WTC11 (cell line): Measurements from ENCODE around the gene SMAP1. TPM values are rescaled to one million over a fixed set of nuclear protein-coding genes. Genes with fewer than 3 reads are reported as not detected.

Experiments used
- ATAC-seq: fragments of 200-7000 bp; cut with Tn5 transposase; 2 replicates; pipeline ENCODE4 v1.10.0; 2021; ENCODE audit warnings: mild to moderate bottlenecking, moderate library complexity
- CTCF ChIA-PET: fragments of 300-600 bp; sonication (Branson Sonifier 250); formaldehyde crosslinking; loops from one replicate; lab custom pipeline; 2021; ENCODE audit warnings: antibody characterized with exemption; lab: Charles Lee
- POLR2A ChIA-PET: fragments of 350-600 bp; sonication (Branson Sonifier 250); formaldehyde crosslinking; loops from one replicate; lab custom pipeline; 2021; ENCODE audit warnings: antibody characterized with exemption; lab: Charles Lee
- DNase-seq: peaks from one replicate; pipeline ENCODE4 v3.0.0; 2021; ENCODE audit warnings: low spot score
- H3K27ac Mint-ChIP-seq: 2 replicates; pipeline ENCODE4 v1.8.0; 2021; ENCODE audit warnings: mixed read lengths
- H3K27me3 Mint-ChIP-seq: 2 replicates; pipeline ENCODE4 v1.8.0; 2021; ENCODE audit warnings: low read depth, mild to moderate bottlenecking, moderate library complexity, mixed read lengths
- H3K36me3 Mint-ChIP-seq: 2 replicates; pipeline ENCODE4 v1.8.0; 2021; ENCODE audit warnings: mixed read lengths
- H3K4me1 Mint-ChIP-seq: 2 replicates; pipeline ENCODE4 v1.8.0; 2022; ENCODE audit warnings: mixed read lengths
- H3K4me3 Mint-ChIP-seq: 2 replicates; pipeline ENCODE4 v1.8.0; 2021; ENCODE audit warnings: mild to moderate bottlenecking, moderate library complexity, mixed read lengths
- H3K9me3 Mint-ChIP-seq: 2 replicates; pipeline ENCODE4 v1.8.0; 2021; ENCODE audit warnings: mixed read lengths
- ESRRA ChIP-seq: sonication (generic); formaldehyde crosslinking; IDR thresholded peaks from 2 replicates; pipeline ENCODE4 v1.8.1; 2022; ENCODE audit warnings: mild to moderate bottlenecking, missing genetic modification reagents, borderline replicate concordance
- ETV6 ChIP-seq: sonication (generic); formaldehyde crosslinking; IDR thresholded peaks from 2 replicates; pipeline ENCODE4 v1.8.1; 2022; ENCODE audit warnings: mild to moderate bottlenecking, missing genetic modification reagents
- FOXK1 ChIP-seq: sonication (generic); formaldehyde crosslinking; IDR thresholded peaks from 2 replicates; pipeline ENCODE4 v1.8.0; 2022; ENCODE audit warnings: mild to moderate bottlenecking, moderate library complexity, missing genetic modification reagents
- GABPB1 ChIP-seq: sonication (generic); formaldehyde crosslinking; IDR thresholded peaks from 2 replicates; pipeline ENCODE4 v1.8.1; 2023; ENCODE audit warnings: mild to moderate bottlenecking, missing genetic modification reagents
- GTF2I ChIP-seq: fragments of 250-450 bp; sonication (Bioruptor Pico); conservative IDR thresholded peaks from 2 replicates; pipeline ENCODE4 v1.4.0; 2021; ENCODE audit warnings: mild to moderate bottlenecking
- IRF2 ChIP-seq: sonication (generic); formaldehyde crosslinking; IDR thresholded peaks from 2 replicates; pipeline ENCODE4 v1.8.0; 2022; ENCODE audit warnings: low read depth, missing genetic modification reagents, borderline replicate concordance
- JUN ChIP-seq: sonication (generic); formaldehyde crosslinking; IDR thresholded peaks from 2 replicates; pipeline ENCODE4 v1.8.0; 2023; ENCODE audit warnings: mild to moderate bottlenecking, missing genetic modification reagents
- KAT7 ChIP-seq: sonication (generic); formaldehyde crosslinking; IDR thresholded peaks from 2 replicates; pipeline ENCODE4 v1.8.1; 2023; ENCODE audit warnings: missing genetic modification reagents, mild to moderate bottlenecking, borderline replicate concordance
- NFATC4 ChIP-seq: fragments of 250-450 bp; sonication (Bioruptor Pico); IDR thresholded peaks from 2 replicates; pipeline ENCODE4 v1.9.0; 2021; ENCODE audit warnings: mild to moderate bottlenecking
- NFYB ChIP-seq: sonication (generic); formaldehyde crosslinking; conservative IDR thresholded peaks from 2 replicates; pipeline ENCODE4 v1.8.0; 2022; ENCODE audit warnings: low read depth, missing genetic modification reagents
- NR3C1 ChIP-seq: sonication (generic); formaldehyde crosslinking; conservative IDR thresholded peaks from 2 replicates; pipeline ENCODE4 v1.8.1; 2023; ENCODE audit warnings: low read depth, mild to moderate bottlenecking, missing genetic modification reagents
- SMAD4 ChIP-seq: sonication (generic); formaldehyde crosslinking; IDR thresholded peaks from 2 replicates; pipeline ENCODE4 v1.8.0; 2022; ENCODE audit warnings: mild to moderate bottlenecking, missing genetic modification reagents
- SOX15 ChIP-seq: fragments of 250-450 bp; sonication (Bioruptor Pico); IDR thresholded peaks from 2 replicates; pipeline ENCODE4 v1.9.0; 2021; ENCODE audit warnings: mild to moderate bottlenecking
- TCF7 ChIP-seq: sonication (generic); formaldehyde crosslinking; IDR thresholded peaks from 2 replicates; pipeline ENCODE4 v1.8.0; 2022; ENCODE audit warnings: mild to moderate bottlenecking, low read depth, missing genetic modification reagents, moderate library complexity
- TP53 ChIP-seq: sonication (generic); formaldehyde crosslinking; IDR thresholded peaks from 2 replicates; pipeline ENCODE4 v1.8.1; 2023; ENCODE audit warnings: mild to moderate bottlenecking, missing genetic modification reagents
- ZNF317 ChIP-seq: sonication (generic); formaldehyde crosslinking; IDR thresholded peaks from 2 replicates; pipeline ENCODE4 v1.8.1; 2023; ENCODE audit warnings: low read depth, mild to moderate bottlenecking, moderate library complexity, missing genetic modification reagents, borderline replicate concordance
- ZNF416 ChIP-seq: fragments of 250-450 bp; sonication (Bioruptor Pico); IDR thresholded peaks from 2 replicates; pipeline ENCODE4 v1.9.0; 2021; ENCODE audit warnings: mild to moderate bottlenecking, inconsistent platforms
- total RNA-seq: library from RNA; stranded (reverse); gene quantifications from 3 replicates; pipeline ENCODE4 v1.2.3, GENCODE V29; 2021
- TF ChIP-seq, protein P1 (sequence below): fragments of 250-450 bp; sonication (Bioruptor Pico); IDR thresholded peaks from 2 replicates; pipeline ENCODE4 v1.9.0; 2021; ENCODE audit warnings: moderate library complexity, mild to moderate bottlenecking, inconsistent platforms, borderline replicate concordance
- TF ChIP-seq, protein P2 (sequence below): fragments of 250-450 bp; sonication (Bioruptor Pico); IDR thresholded peaks from 2 replicates; pipeline ENCODE4 v1.8.0; 2021; ENCODE audit warnings: mild to moderate bottlenecking
- TF ChIP-seq, protein P3 (sequence below): sonication (generic); formaldehyde crosslinking; conservative IDR thresholded peaks from 2 replicates; pipeline ENCODE4 v1.8.1; 2023; ENCODE audit warnings: mild to moderate bottlenecking, low read depth, missing genetic modification reagents, moderate library complexity
- TF ChIP-seq, protein P4 (sequence below): sonication (generic); formaldehyde crosslinking; IDR thresholded peaks from 2 replicates; pipeline ENCODE4 v1.8.0; 2023; ENCODE audit warnings: mild to moderate bottlenecking, missing genetic modification reagents
- TF ChIP-seq, protein P5 (sequence below): sonication (generic); formaldehyde crosslinking; IDR thresholded peaks from 2 replicates; pipeline ENCODE4 v1.8.1; 2023; ENCODE audit warnings: mild to moderate bottlenecking, moderate library complexity, missing genetic modification reagents
- TF ChIP-seq, protein P6 (sequence below): fragments of 250-450 bp; sonication (Bioruptor Pico); IDR thresholded peaks from 2 replicates; pipeline ENCODE4 v1.9.0; 2021; ENCODE audit warnings: mild to moderate bottlenecking
- TF ChIP-seq, protein P7 (sequence below): sonication (generic); formaldehyde crosslinking; IDR thresholded peaks from 2 replicates; pipeline ENCODE4 v1.8.1; 2022; ENCODE audit warnings: missing genetic modification reagents, borderline replicate concordance
- TF ChIP-seq, protein P8 (sequence below): sonication (generic); formaldehyde crosslinking; IDR thresholded peaks from 2 replicates; pipeline ENCODE4 v1.8.1; 2023; ENCODE audit warnings: mild to moderate bottlenecking, missing genetic modification reagents, moderate library complexity
- TF ChIP-seq, protein P9 (sequence below): sonication (generic); formaldehyde crosslinking; IDR thresholded peaks from 2 replicates; pipeline ENCODE4 v1.8.0; 2022; ENCODE audit warnings: mild to moderate bottlenecking, missing genetic modification reagents

The SMAP1 gene
- total RNA-seq, 1 experiment from 2014 or later, result 29.0 TPM

DNA sequence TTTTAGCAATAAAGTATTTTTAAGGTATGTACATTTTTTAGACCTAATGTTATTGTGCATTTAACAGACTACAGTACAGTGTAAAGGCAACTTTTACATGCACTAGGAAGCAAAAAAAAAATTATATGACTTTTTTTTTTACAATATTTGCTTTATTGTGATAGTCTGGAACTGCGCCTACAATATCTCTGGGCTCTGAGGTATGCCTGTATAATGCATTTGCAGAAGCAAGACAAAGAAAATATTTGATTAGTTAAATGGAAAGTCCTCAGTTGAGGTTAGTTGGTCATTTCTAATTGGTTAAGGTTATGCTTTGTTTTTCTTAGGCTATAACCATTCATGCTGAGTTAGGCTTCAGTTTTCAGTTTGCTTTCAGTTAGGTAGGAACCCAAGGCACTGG is 46.9 kb upstream of the SMAP1 start (continued):
- TF ChIP-seq, protein P1, sequence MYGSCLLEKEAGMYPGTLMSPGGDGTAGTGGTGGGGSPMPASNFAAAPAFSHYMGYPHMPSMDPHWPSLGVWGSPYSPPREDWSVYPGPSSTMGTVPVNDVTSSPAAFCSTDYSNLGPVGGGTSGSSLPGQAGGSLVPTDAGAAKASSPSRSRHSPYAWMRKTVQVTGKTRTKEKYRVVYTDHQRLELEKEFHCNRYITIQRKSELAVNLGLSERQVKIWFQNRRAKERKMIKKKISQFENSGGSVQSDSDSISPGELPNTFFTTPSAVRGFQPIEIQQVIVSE (CRISPR knock-in tag), result no peak
- TF ChIP-seq SOX15 (CRISPR knock-in tag) (no peak), GABPB1 (CRISPR knock-in tag) (no peak)
- TF ChIP-seq, protein P2, sequence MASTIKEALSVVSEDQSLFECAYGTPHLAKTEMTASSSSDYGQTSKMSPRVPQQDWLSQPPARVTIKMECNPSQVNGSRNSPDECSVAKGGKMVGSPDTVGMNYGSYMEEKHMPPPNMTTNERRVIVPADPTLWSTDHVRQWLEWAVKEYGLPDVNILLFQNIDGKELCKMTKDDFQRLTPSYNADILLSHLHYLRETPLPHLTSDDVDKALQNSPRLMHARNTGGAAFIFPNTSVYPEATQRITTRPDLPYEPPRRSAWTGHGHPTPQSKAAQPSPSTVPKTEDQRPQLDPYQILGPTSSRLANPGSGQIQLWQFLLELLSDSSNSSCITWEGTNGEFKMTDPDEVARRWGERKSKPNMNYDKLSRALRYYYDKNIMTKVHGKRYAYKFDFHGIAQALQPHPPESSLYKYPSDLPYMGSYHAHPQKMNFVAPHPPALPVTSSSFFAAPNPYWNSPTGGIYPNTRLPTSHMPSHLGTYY (CRISPR knock-in tag), result no peak
- TF ChIP-seq, protein P3, sequence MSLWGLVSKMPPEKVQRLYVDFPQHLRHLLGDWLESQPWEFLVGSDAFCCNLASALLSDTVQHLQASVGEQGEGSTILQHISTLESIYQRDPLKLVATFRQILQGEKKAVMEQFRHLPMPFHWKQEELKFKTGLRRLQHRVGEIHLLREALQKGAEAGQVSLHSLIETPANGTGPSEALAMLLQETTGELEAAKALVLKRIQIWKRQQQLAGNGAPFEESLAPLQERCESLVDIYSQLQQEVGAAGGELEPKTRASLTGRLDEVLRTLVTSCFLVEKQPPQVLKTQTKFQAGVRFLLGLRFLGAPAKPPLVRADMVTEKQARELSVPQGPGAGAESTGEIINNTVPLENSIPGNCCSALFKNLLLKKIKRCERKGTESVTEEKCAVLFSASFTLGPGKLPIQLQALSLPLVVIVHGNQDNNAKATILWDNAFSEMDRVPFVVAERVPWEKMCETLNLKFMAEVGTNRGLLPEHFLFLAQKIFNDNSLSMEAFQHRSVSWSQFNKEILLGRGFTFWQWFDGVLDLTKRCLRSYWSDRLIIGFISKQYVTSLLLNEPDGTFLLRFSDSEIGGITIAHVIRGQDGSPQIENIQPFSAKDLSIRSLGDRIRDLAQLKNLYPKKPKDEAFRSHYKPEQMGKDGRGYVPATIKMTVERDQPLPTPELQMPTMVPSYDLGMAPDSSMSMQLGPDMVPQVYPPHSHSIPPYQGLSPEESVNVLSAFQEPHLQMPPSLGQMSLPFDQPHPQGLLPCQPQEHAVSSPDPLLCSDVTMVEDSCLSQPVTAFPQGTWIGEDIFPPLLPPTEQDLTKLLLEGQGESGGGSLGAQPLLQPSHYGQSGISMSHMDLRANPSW (CRISPR knock-in tag), result no peak

DNA sequence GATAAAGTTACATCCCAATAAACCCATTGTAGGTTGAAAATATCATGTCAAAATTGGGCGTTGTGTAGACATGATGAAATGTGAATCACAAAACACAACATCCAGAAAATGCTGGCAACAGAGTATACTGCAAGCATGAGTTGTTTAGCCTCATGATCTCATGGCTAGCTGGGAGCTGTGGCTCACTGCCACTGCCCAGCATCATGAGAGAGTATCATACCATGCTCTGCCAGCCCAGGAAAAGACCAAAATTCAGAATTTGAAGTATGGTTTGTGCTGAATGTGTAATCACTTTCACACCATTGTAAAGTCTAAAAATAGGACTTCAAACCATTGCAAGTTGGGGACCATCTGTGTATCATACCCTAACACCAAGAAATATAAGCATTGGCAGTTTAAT is 45.2 kb upstream of the SMAP1 start:
- no peaks in the 10 kb centered on the region for H3K36me3 Mint-ChIP-seq
- CTCF ChIA-PET, result no interaction called here

DNA sequence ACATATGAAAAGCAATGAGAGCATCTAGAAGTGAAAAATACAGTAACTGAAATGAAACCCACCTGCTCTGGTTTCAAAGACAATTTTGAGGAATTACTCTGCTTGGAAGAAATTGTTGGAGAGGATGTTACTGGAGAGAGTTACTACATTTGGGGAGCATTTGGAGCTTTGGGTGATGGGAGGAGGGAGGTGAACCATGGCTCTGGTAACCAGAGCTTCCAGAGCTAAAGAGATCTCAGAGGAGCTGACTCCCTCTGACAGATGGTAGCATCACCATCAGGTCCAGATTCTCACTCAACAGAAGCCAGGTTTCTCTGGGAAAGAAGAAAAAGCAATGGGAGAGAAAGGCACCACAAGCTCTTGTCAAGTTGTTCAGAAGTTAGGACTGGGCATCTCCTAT is 42.2 kb upstream of the SMAP1 start:
- H3K9me3 Mint-ChIP-seq, result peaks cover 18% of the 10 kb centered on the region
- no peaks in the 10 kb centered on the region for H3K4me1 Mint-ChIP-seq
- no peak overlapping the region for H3K27ac Mint-ChIP-seq
- ATAC-seq (no peak), DNase-seq (no peak)
- H3K4me3 Mint-ChIP-seq, result no peak overlapping the region
- no peaks in the 10 kb centered on the region for H3K27me3 Mint-ChIP-seq
- POLR2A ChIA-PET, result no interaction called here
- H3K36me3 Mint-ChIP-seq, result no peaks in the 10 kb centered on the region
- CTCF ChIA-PET, result no interaction called here
- TF ChIP-seq JUN (CRISPR knock-in tag) (no peak), ZNF416 (CRISPR knock-in tag) (no peak)
- TF ChIP-seq, protein P4, sequence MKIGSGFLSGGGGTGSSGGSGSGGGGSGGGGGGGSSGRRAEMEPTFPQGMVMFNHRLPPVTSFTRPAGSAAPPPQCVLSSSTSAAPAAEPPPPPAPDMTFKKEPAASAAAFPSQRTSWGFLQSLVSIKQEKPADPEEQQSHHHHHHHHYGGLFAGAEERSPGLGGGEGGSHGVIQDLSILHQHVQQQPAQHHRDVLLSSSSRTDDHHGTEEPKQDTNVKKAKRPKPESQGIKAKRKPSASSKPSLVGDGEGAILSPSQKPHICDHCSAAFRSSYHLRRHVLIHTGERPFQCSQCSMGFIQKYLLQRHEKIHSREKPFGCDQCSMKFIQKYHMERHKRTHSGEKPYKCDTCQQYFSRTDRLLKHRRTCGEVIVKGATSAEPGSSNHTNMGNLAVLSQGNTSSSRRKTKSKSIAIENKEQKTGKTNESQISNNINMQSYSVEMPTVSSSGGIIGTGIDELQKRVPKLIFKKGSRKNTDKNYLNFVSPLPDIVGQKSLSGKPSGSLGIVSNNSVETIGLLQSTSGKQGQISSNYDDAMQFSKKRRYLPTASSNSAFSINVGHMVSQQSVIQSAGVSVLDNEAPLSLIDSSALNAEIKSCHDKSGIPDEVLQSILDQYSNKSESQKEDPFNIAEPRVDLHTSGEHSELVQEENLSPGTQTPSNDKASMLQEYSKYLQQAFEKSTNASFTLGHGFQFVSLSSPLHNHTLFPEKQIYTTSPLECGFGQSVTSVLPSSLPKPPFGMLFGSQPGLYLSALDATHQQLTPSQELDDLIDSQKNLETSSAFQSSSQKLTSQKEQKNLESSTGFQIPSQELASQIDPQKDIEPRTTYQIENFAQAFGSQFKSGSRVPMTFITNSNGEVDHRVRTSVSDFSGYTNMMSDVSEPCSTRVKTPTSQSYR (CRISPR knock-in tag), result no peak
- TF ChIP-seq, protein P5, sequence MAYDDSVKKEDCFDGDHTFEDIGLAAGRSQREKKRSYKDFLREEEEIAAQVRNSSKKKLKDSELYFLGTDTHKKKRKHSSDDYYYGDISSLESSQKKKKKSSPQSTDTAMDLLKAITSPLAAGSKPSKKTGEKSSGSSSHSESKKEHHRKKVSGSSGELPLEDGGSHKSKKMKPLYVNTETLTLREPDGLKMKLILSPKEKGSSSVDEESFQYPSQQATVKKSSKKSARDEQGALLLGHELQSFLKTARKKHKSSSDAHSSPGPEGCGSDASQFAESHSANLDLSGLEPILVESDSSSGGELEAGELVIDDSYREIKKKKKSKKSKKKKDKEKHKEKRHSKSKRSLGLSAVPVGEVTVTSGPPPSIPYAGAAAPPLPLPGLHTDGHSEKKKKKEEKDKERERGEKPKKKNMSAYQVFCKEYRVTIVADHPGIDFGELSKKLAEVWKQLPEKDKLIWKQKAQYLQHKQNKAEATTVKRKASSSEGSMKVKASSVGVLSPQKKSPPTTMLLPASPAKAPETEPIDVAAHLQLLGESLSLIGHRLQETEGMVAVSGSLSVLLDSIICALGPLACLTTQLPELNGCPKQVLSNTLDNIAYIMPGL, result no peak
- TF ChIP-seq, protein P6, sequence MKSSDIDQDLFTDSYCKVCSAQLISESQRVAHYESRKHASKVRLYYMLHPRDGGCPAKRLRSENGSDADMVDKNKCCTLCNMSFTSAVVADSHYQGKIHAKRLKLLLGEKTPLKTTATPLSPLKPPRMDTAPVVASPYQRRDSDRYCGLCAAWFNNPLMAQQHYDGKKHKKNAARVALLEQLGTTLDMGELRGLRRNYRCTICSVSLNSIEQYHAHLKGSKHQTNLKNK (CRISPR knock-in tag), result no peak

More for the DNA sequence above, 45.2 kb upstream of the SMAP1 start:
- Mint-ChIP-seq H3K4me3 (no peak overlapping the region), H3K27ac (no peak overlapping the region), H3K4me1 (no peaks in the 10 kb centered on the region), H3K9me3 (peaks cover 16% of the 10 kb centered on the region), H3K27me3 (no peaks in the 10 kb centered on the region)
- DNase-seq (no peak), ATAC-seq (no peak)
- TF ChIP-seq GTF2I (CRISPR knock-in tag), result no peak
- TF ChIP-seq FOXK1, result no peak
- no peak for TF ChIP-seq IRF2 (CRISPR knock-in tag)
- no peak for TF ChIP-seq ZNF317
- no peak for TF ChIP-seq JUN (CRISPR knock-in tag)
- no peak for TF ChIP-seq ETV6
- no peak for TF ChIP-seq SMAD4 (CRISPR knock-in tag)
- no peak for TF ChIP-seq NFYB (CRISPR knock-in tag)
- TF ChIP-seq, protein P6 (CRISPR knock-in tag), result no peak
- TF ChIP-seq ESRRA (CRISPR knock-in tag), result no peak
- TF ChIP-seq NFATC4 (CRISPR knock-in tag), result no peak
- TF ChIP-seq TP53 (CRISPR knock-in tag), result no peak
- TF ChIP-seq, protein P7, sequence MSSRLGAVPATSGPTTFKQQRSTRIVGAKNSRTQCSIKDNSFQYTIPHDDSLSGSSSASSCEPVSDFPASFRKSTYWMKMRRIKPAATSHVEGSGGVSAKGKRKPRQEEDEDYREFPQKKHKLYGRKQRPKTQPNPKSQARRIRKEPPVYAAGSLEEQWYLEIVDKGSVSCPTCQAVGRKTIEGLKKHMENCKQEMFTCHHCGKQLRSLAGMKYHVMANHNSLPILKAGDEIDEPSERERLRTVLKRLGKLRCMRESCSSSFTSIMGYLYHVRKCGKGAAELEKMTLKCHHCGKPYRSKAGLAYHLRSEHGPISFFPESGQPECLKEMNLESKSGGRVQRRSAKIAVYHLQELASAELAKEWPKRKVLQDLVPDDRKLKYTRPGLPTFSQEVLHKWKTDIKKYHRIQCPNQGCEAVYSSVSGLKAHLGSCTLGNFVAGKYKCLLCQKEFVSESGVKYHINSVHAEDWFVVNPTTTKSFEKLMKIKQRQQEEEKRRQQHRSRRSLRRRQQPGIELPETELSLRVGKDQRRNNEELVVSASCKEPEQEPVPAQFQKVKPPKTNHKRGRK (CRISPR knock-in tag), result no peak
- no peak for TF ChIP-seq NR3C1 (CRISPR knock-in tag)
- TF ChIP-seq, protein P8, sequence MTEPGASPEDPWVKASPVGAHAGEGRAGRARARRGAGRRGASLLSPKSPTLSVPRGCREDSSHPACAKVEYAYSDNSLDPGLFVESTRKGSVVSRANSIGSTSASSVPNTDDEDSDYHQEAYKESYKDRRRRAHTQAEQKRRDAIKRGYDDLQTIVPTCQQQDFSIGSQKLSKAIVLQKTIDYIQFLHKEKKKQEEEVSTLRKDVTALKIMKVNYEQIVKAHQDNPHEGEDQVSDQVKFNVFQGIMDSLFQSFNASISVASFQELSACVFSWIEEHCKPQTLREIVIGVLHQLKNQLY (CRISPR knock-in tag), result no peak
- TF ChIP-seq TCF7 (CRISPR knock-in tag), result no peak
- TF ChIP-seq, protein P9, sequence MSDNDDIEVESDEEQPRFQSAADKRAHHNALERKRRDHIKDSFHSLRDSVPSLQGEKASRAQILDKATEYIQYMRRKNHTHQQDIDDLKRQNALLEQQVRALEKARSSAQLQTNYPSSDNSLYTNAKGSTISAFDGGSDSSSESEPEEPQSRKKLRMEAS (CRISPR knock-in tag), result no peak
- TF ChIP-seq KAT7 (CRISPR knock-in tag), result no peak
- TF ChIP-seq SOX15 (CRISPR knock-in tag), result no peak
- POLR2A ChIA-PET, result interaction anchor here (1.0 kb wide), 1 partner anchor 49 kb away, joined by 3 read pairs; no protein-coding TSS in a partner anchor
